Keratinocyte (primary cell): ENCODE results near the gene MEGF11. TPM values are rescaled to one million over a fixed set of nuclear protein-coding genes. Genes with fewer than 3 reads are reported as not detected.

Source experiments
- DNase-seq: peaks from one replicate; pipeline ENCODE4 v3.0.0-alpha.2; 2011; ENCODE audit warnings: low read depth, missing footprints, low spot score
- FAIRE-seq: peaks from 2 replicates; lab custom pipeline; 2011; peaks lifted over from hg19 to GRCh38; lab: Jason Lieb, UNC
- H2AFZ ChIP-seq: 2 replicates; pipeline ENCODE4 v1.6.0; 2012; ENCODE audit warnings: low read length, control low read depth, inconsistent platforms; ENCODE audit not compliant: control insufficient read depth
- H3K27ac ChIP-seq: 2 replicates; pipeline ENCODE4 v1.5.1; 2011; ENCODE audit warnings: low read length; ENCODE audit not compliant: control insufficient read depth, insufficient read depth
- H3K27me3 ChIP-seq: 3 replicates; pipeline ENCODE4 v1.6.0; 2011; ENCODE audit warnings: low read length; ENCODE audit not compliant: control insufficient read depth, insufficient read depth; ENCODE audit errors: extremely low read depth
- H3K36me3 ChIP-seq, 2 experiments: 2 replicates in 1 of 2; 3 replicates in 1 of 2; pipeline ENCODE4 v1.5.1; 2011; ENCODE audit warnings: low read length in 2 of 2, mild to moderate bottlenecking in 1 of 2; ENCODE audit not compliant: control insufficient read depth in 2 of 2, insufficient read depth in 2 of 2; ENCODE audit errors: extremely low read depth in 1 of 2
- H3K4me1 ChIP-seq: 3 replicates; pipeline ENCODE4 v1.5.1; 2011; ENCODE audit warnings: low read length; ENCODE audit not compliant: control insufficient read depth, insufficient read depth; ENCODE audit errors: extremely low read depth
- H3K4me2 ChIP-seq: 3 replicates; pipeline ENCODE4 v1.6.0; 2011; ENCODE audit warnings: low read depth, low read length; ENCODE audit not compliant: control insufficient read depth, insufficient read depth; ENCODE audit errors: extremely low read depth
- H3K4me3 ChIP-seq, 3 experiments: fragments of 200-600 bp in 1 of 3; sonication (generic) in 1 of 3; 2 replicates in 2 of 3; 3 replicates in 1 of 3; pipeline ENCODE4 v1.5.1; 2011 to 2016; ENCODE audit warnings: low read length in 3 of 3, mild to moderate bottlenecking in 3 of 3, control low read depth in 2 of 3, inconsistent platforms in 1 of 3, low read depth in 1 of 3, mixed read lengths in 1 of 3, mixed run types in 1 of 3, moderate library complexity in 1 of 3; ENCODE audit not compliant: control insufficient read depth in 2 of 3, insufficient read depth in 2 of 3; ENCODE audit errors: extremely low read depth in 1 of 3
- H3K79me2 ChIP-seq: 2 replicates; pipeline ENCODE4 v1.6.0; 2012; ENCODE audit warnings: low read length; ENCODE audit not compliant: control insufficient read depth, insufficient read depth
- H3K9ac ChIP-seq: 3 replicates; pipeline ENCODE4 v1.6.0; 2011; ENCODE audit warnings: low read length; ENCODE audit not compliant: control insufficient read depth, insufficient read depth; ENCODE audit errors: extremely low read depth
- H3K9me1 ChIP-seq: 3 replicates; pipeline ENCODE4 v1.6.0; 2011; ENCODE audit warnings: low read length; ENCODE audit not compliant: control insufficient read depth, insufficient read depth; ENCODE audit errors: extremely low read depth
- H3K9me3 ChIP-seq: 2 replicates; pipeline ENCODE4 v1.5.1; 2012; ENCODE audit warnings: low read depth, low read length; ENCODE audit not compliant: control insufficient read depth
- H4K20me1 ChIP-seq: 3 replicates; pipeline ENCODE4 v1.6.0; 2011; ENCODE audit warnings: low read length; ENCODE audit not compliant: control insufficient read depth, insufficient read depth; ENCODE audit errors: extremely low read depth
- CTCF ChIP-seq, 3 experiments: IDR thresholded peaks in 1 of 3; conservative IDR thresholded peaks in 1 of 3; optimal IDR thresholded peaks in 1 of 3; 2 replicates in 2 of 3; 3 replicates in 1 of 3; pipeline versions ENCODE3 to v1.5.1; 2011; ENCODE audit warnings: low read length in 3 of 3, mild to moderate bottlenecking in 3 of 3, moderate library complexity in 2 of 3, control low read depth in 1 of 3, inconsistent platforms in 1 of 3; ENCODE audit not compliant: insufficient read depth in 2 of 3; ENCODE audit errors: extremely low read depth in 1 of 3
- EZH2 ChIP-seq: IDR thresholded peaks from one replicate; pipeline ENCODE4 v1.6.1; 2012; ENCODE audit warnings: inconsistent platforms, mild to moderate bottlenecking, low read length, moderate library complexity
- dilution Hi-C: fragments of 300-500 bp; cut with MboI; formaldehyde crosslinking; loops from one replicate; pipeline ENCODE4 v1.7.0; 2020; ENCODE audit warnings: low sequenced_read_pairs; ENCODE audit not compliant: extremely low pct_ligation_motif_present
- polyA plus RNA-seq, 5 experiments: library from polyadenylated mRNA; depleted of rRNA in 3 of 5; stranded (reverse) in 3 of 5; stranded (forward) in 1 of 5; unstranded in 1 of 5; fragments of >200 nt; gene quantifications; 1 replicate in 1 of 5; 2 replicates in 3 of 5; 3 replicates in 1 of 5; pipeline versions ENCODE4 v1.2.1 to v1.2.3, GENCODE V29; 2011 to 2012; ENCODE audit warnings: missing spikeins in 2 of 5, low read depth in 1 of 5, low replicate concordance in 1 of 5

Gene MEGF11
- polyA plus RNA-seq, 1 donor (not counting 4 experiments of a cell fraction or from before 2014, with no cell fraction given) = not detected

- H3K9ac ChIP-seq = no peak overlapping the region
- TF ChIP-seq EZH2 (no peak), CTCF (optimal IDR thresholded peaks at IDR 0.05 in 1 of 3, IDR thresholded peaks at IDR 0.05 in 1 of 3, conservative IDR thresholded peaks at IDR 0.05 in 1 of 3; ENCODE audit: extremely low read depth in 1 of 3, insufficient read depth in 2 of 3, low read length in 3 of 3) (peak in 1 of 3 experiments; percentile 25)
- H3K79me2 ChIP-seq = no peaks in the 10 kb centered on the region
- no peak overlapping the region for H3K4me3 ChIP-seq
- no peaks in the 10 kb centered on the region for H3K36me3 ChIP-seq
- H3K4me2 ChIP-seq = no peak overlapping the region
- dilution Hi-C loops = no loop called here
- H3K9me3 ChIP-seq = no peaks in the 10 kb centered on the region
- no peaks in the 10 kb centered on the region for H3K9me1 ChIP-seq
- H2AFZ ChIP-seq = no peak overlapping the region
- no peak overlapping the region for H3K27ac ChIP-seq
- no peaks in the 10 kb centered on the region for H4K20me1 ChIP-seq
- no peak for FAIRE-seq
- peaks cover 5% of the 10 kb centered on the region for H3K4me1 ChIP-seq
- no peak for DNase-seq
- peaks cover 2% of the 10 kb centered on the region for H3K27me3 ChIP-seq
These were observed 206.8 kb downstream of the MEGF11 start for GRCh38 chr15:66046751-66047150.

GRCh38 chr15:66046326-66046725 is 207.2 kb downstream of the MEGF11 start:
- Histone ChIP-seq H2AFZ (no peak overlapping the region), H4K20me1 (no peaks in the 10 kb centered on the region), H3K9me3 (no peaks in the 10 kb centered on the region), H3K9ac (no peak overlapping the region), H3K4me1 (peaks cover 5% of the 10 kb centered on the region), H3K36me3 (no peaks in the 10 kb centered on the region), H3K79me2 (no peaks in the 10 kb centered on the region), H3K27me3 (peaks cover 2% of the 10 kb centered on the region), H3K9me1 (no peaks in the 10 kb centered on the region), H3K27ac (no peak overlapping the region), H3K4me2 (no peak overlapping the region), H3K4me3 (no peak overlapping the region)
- FAIRE-seq (no peak), DNase-seq (no peak)
- dilution Hi-C loops = no loop called here
- TF ChIP-seq EZH2 = no peak

GRCh38 chr15:66045542-66045941 is 208.0 kb downstream of the MEGF11 start:
- H3K4me3 ChIP-seq = no peak overlapping the region
- H3K9ac ChIP-seq = no peak overlapping the region
- TF ChIP-seq EZH2 (no peak), CTCF (optimal IDR thresholded peaks at IDR 0.05 in 1 of 3, IDR thresholded peaks at IDR 0.05 in 1 of 3, conservative IDR thresholded peaks at IDR 0.05 in 1 of 3; ENCODE audit: extremely low read depth in 1 of 3, insufficient read depth in 2 of 3, low read length in 3 of 3) (no peak)
- H3K27ac ChIP-seq = no peak overlapping the region
- dilution Hi-C loops = no loop called here
- H3K27me3 ChIP-seq = peaks cover 2% of the 10 kb centered on the region
- no peaks in the 10 kb centered on the region for H4K20me1 ChIP-seq
- no peak overlapping the region for H3K4me2 ChIP-seq
- no peak for FAIRE-seq
- no peaks in the 10 kb centered on the region for H3K79me2 ChIP-seq
- H2AFZ ChIP-seq = no peak overlapping the region
- peaks cover 5% of the 10 kb centered on the region for H3K4me1 ChIP-seq
- H3K36me3 ChIP-seq = no peaks in the 10 kb centered on the region
- no peak for DNase-seq
- H3K9me3 ChIP-seq = no peaks in the 10 kb centered on the region
- no peaks in the 10 kb centered on the region for H3K9me1 ChIP-seq
